ENCODE results near the gene TMEM273.

Gene TMEM273

GRCh38 chr10:49114718-49115014, 73.5 kb downstream of the TMEM273 start:
- no peak for DNase-seq

GRCh38 chr10:49113741-49114141, 74.5 kb downstream of the TMEM273 start:
- no peak for DNase-seq

- DNase-seq: no peak
Observed at GRCh38 chr10:49112851-49113250, 75.3 kb downstream of the TMEM273 start.

- DNase-seq: no peak
Observed at GRCh38 chr10:49112098-49112497, 76.1 kb downstream of the TMEM273 start.

GRCh38 chr10:49111320-49111698, 76.9 kb downstream of the TMEM273 start:
- no peak for DNase-seq

- DNase-seq: no peak
Observed at GRCh38 chr10:49110684-49111319, 77.4 kb downstream of the TMEM273 start.

GRCh38 chr10:49109669-49110340, 78.4 kb downstream of the TMEM273 start:
- DNase-seq: no peak

- DNase-seq: no peak
Observed at GRCh38 chr10:49108656-49109055, 79.5 kb downstream of the TMEM273 start.

- DNase-seq: no peak
Observed at GRCh38 chr10:49107887-49108267, 80.3 kb downstream of the TMEM273 start.

- DNase-seq: no peak
Observed at GRCh38 chr10:49107111-49107886, 80.9 kb downstream of the TMEM273 start.

GRCh38 chr10:49106451-49106850, 81.7 kb downstream of the TMEM273 start:
- no peak for DNase-seq

- no peak for DNase-seq
Observed at GRCh38 chr10:49105076-49105475, 83.1 kb downstream of the TMEM273 start.
